Lower leg skin (tissue), 4 donors: Measurements from ENCODE around the gene GPR155. TPM values are rescaled to one million over a fixed set of nuclear protein-coding genes. Genes with fewer than 3 reads are reported as not detected.

Source experiments
- DNase-seq, 2 donors: peaks; one replicate each; pipeline ENCODE4 v3.0.0-alpha.2; 2019; ENCODE audit warnings: low spot score in 2 of 2
- H3K4me3 ChIP-seq: fragments of 200-600 bp; sonication (generic); 2 replicates; pipeline ENCODE4 v1.5.1; 2017; ENCODE audit warnings: mild to moderate bottlenecking, low read depth; ENCODE audit not compliant: poor library complexity, severe bottlenecking
- CTCF ChIP-seq, 3 donors: fragments of 450-650 bp; IDR thresholded peaks; one replicate each; pipeline ENCODE4 v1.5.1; 2016; ENCODE audit warnings: antibody characterized with exemption in 3 of 3, mild to moderate bottlenecking in 3 of 3, moderate library complexity in 2 of 3
- POLR2A ChIP-seq, 2 donors: fragments of 450-650 bp; IDR thresholded peaks; one replicate each; pipeline ENCODE4 v1.6.1; 2016 to 2017; ENCODE audit warnings: antibody characterized with exemption in 2 of 2, mild to moderate bottlenecking in 1 of 2, moderate library complexity in 1 of 2
- WGBS, 2 donors: methylation state at CpG; one replicate each; pipeline ENCODE4 v1.1.5; 2018; 5-methylcytosine and 5-hydroxymethylcytosine counted together
- intact Hi-C: fragments of 100-400 bp; cut with DNase I; formaldehyde crosslinking; loops from one replicate; pipeline ENCODE4 v1.15.0; 2023; ENCODE audit warnings: low total_unique reads
- total RNA-seq, 4 donors: library from RNA; depleted of rRNA; stranded (reverse); fragments of >200 nt; gene quantifications; one replicate each; pipeline ENCODE4 v1.1.0, GENCODE V29; 2016

GPR155 gene
- total RNA-seq, 4 donors from 2014 or later, result 14.5 to 20.2 (median 17.5) TPM

- H3K4me3 ChIP-seq, result no peak overlapping the region
- TF ChIP-seq CTCF (IDR thresholded peaks at IDR 0.05) (no peak), POLR2A (IDR thresholded peaks at IDR 0.05) (no peak)
- intact Hi-C loops, result no loop called here
- no peak for DNase-seq
- WGBS, 2 donors, result 89 to 92% methylated on average over 2 of the region's 2 CpGs
Observed at GRCh38 chr2:174439323-174439722, 47.5 kb downstream of the GPR155 start.

GRCh38 chr2:174438146-174438886, 48.5 kb downstream of the GPR155 start:
- 82 to 83% methylated on average over 13 of the region's 13 CpGs for WGBS, 2 donors
- no peak overlapping the region for H3K4me3 ChIP-seq
- DNase-seq, result no peak
- TF ChIP-seq POLR2A (IDR thresholded peaks at IDR 0.05) (no peak), CTCF (IDR thresholded peaks at IDR 0.05) (no peak)
- intact Hi-C loops, result no loop called here

DNA sequence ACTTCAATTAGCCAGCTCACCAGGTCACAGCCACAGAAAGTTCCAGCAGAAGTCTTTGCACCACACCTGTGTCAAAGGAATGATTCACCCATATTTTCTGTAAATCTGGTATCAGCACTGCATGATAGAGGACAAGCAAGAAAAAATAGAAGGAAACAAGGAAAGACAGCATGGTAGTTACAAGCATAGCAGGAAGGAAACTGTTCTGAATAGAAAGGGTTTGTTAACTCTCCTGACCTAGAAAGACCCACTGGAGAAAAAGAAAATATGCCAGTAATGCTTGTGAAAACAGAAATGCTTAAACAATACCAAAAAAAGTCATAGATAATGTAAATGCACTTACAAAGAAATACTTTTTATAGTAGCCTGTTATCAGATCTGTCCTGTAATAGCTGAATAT, 50.5 kb downstream of the GPR155 start:
- intact Hi-C loops, result no loop called here
- DNase-seq, result no peak
- no peak overlapping the region for H3K4me3 ChIP-seq
- TF ChIP-seq POLR2A (IDR thresholded peaks at IDR 0.05) (no peak), CTCF (IDR thresholded peaks at IDR 0.05) (no peak)

GRCh38 chr2:174431902-174432301, 54.9 kb downstream of the GPR155 start:
- 98% methylated on average over 1 of the region's 1 CpG for WGBS, 2 donors
- TF ChIP-seq CTCF (IDR thresholded peaks at IDR 0.05), result no peak
- TF ChIP-seq POLR2A (IDR thresholded peaks at IDR 0.05), result no peak
- no peak for DNase-seq
- intact Hi-C loops, result no loop called here
- H3K4me3 ChIP-seq, result no peak overlapping the region

- TF ChIP-seq CTCF (IDR thresholded peaks at IDR 0.05) (no peak), POLR2A (IDR thresholded peaks at IDR 0.05) (no peak)
- intact Hi-C loops, result no loop called here
- 93 to 99% methylated on average over 2 of the region's 2 CpGs for WGBS, 2 donors
- no peak for DNase-seq
- no peak overlapping the region for H3K4me3 ChIP-seq
Observed at GRCh38 chr2:174430066-174430465, 56.8 kb downstream of the GPR155 start.

GRCh38 chr2:174428214-174428613, 58.6 kb downstream of the GPR155 start:
- no peak for DNase-seq
- 97 to 98% methylated on average over 1 of the region's 1 CpG for whole genome bisulfite sequencing, 2 donors
- no peak for TF ChIP-seq POLR2A (IDR thresholded peaks at IDR 0.05)
- TF ChIP-seq CTCF (IDR thresholded peaks at IDR 0.05), result no peak
- intact Hi-C loops, result no loop called here
- H3K4me3 ChIP-seq, result no peak overlapping the region
